Measurements from ENCODE around the gene PRRC2B. TPM values are rescaled to one million over a fixed set of nuclear protein-coding genes. Genes with fewer than 3 reads are reported as not detected.

Gene PRRC2B
- total and polyA plus RNA-seq, 12 donors = 26.4 to 153 (median 126) TPM

- H3K4me3 ChIP-seq = no peak overlapping the region
- ATAC-seq = no peak
- peaks cover 46 to 100% (median 100%) of the 10 kb centered on the region in 9 donors for H3K4me1 ChIP-seq
- H3K27ac ChIP-seq = peak overlapping the region; percentile 39 to 89 (median 78)
- no peaks in the 10 kb centered on the region for H3K27me3 ChIP-seq
- intact Hi-C loops (cut with DNase I) = loop anchor here in 1 of 10 donors (5.0 kb wide), 1 partner anchor 33 kb away; no protein-coding TSS in a partner anchor
- 14 to 24% methylated on average over 5 of the region's 5 CpGs for WGBS, 2 donors
- H3K9me3 ChIP-seq = no peaks in the 10 kb centered on the region
- H3K36me3 ChIP-seq = no peaks in the 10 kb centered on the region
- no peak for TF ChIP-seq CTCF (IDR thresholded peaks at IDR 0.05)
- no peak for DNase-seq
These were observed 10.7 kb downstream of the PRRC2B start for GRCh38 chr9:131404581-131404980.

- H3K27ac ChIP-seq = peak overlapping the region; percentile 39 to 89 (median 78)
- no peaks in the 10 kb centered on the region for H3K9me3 ChIP-seq
- peaks cover 47 to 100% (median 100%) of the 10 kb centered on the region in 9 donors for H3K4me1 ChIP-seq
- ATAC-seq (no peak), DNase-seq (no peak)
- TF ChIP-seq CTCF (IDR thresholded peaks at IDR 0.05) = no peak
- H3K36me3 ChIP-seq = no peaks in the 10 kb centered on the region
- intact Hi-C loops (cut with DNase I) = loop anchor here in 1 of 10 donors (5.0 kb wide), 1 partner anchor 32 kb away; no protein-coding TSS in a partner anchor
- 42 to 58% methylated on average over 7 of the region's 7 CpGs for WGBS, 2 donors
- peak overlapping the region in 3 of 10 donors; percentile 5 to 18 (median 10) for H3K4me3 ChIP-seq
- no peaks in the 10 kb centered on the region for H3K27me3 ChIP-seq
These were observed 11.1 kb downstream of the PRRC2B start for GRCh38 chr9:131404987-131405386.

- peak; percentile 47 to 66 for DNase-seq
- peak; percentile 50 to 72 (median 64) for ATAC-seq
These were observed 11.5 kb downstream of the PRRC2B start for GRCh38 chr9:131405428-131405827.

GRCh38 chr9:131405858-131406537, 12.1 kb downstream of the PRRC2B start:
- H3K27ac ChIP-seq = peak overlapping the region; percentile 39 to 89 (median 78)
- 23 to 41% methylated on average over 9 of the region's 9 CpGs for WGBS, 2 donors
- H3K9me3 ChIP-seq = no peaks in the 10 kb centered on the region
- intact Hi-C loops (cut with DNase I) = no loop called here
- peaks cover 50 to 100% (median 100%) of the 10 kb centered on the region in 9 donors for H3K4me1 ChIP-seq
- no peak for DNase-seq
- peaks cover 0 to 5% (median 0%) of the 10 kb centered on the region in 9 donors for H3K36me3 ChIP-seq
- H3K27me3 ChIP-seq = no peaks in the 10 kb centered on the region
- ATAC-seq = peak; percentile 7 to 49 (median 36)
- TF ChIP-seq CTCF (IDR thresholded peaks at IDR 0.05) = no peak
- peak overlapping the region in 5 of 10 donors; percentile 1 to 34 (median 21) for H3K4me3 ChIP-seq

More at GRCh38 chr9:131405428-131405827, 11.5 kb downstream of the PRRC2B start:
- no peaks in the 10 kb centered on the region for H3K9me3 ChIP-seq
- WGBS, 2 donors = 26 to 45% methylated on average over 6 of the region's 6 CpGs
- peak overlapping the region; percentile 39 to 89 (median 78) for H3K27ac ChIP-seq
- TF ChIP-seq CTCF (IDR thresholded peaks at IDR 0.05) = no peak
- intact Hi-C loops (cut with DNase I) = no loop called here
- H3K27me3 ChIP-seq = no peaks in the 10 kb centered on the region
- peaks cover 50 to 100% (median 100%) of the 10 kb centered on the region in 9 donors for H3K4me1 ChIP-seq
- peaks cover 0 to 4% (median 0%) of the 10 kb centered on the region in 9 donors for H3K36me3 ChIP-seq
- H3K4me3 ChIP-seq = peak overlapping the region in 5 of 10 donors; percentile 5 to 34 (median 18)
